CD4-positive, CD25-positive, alpha-beta regulatory T cell (primary cell): ENCODE measurements around the gene ARHGEF19. TPM values are rescaled to one million over a fixed set of nuclear protein-coding genes. Genes with fewer than 3 reads are reported as not detected.
"Not testable (repeated sequence)": the region's sequence is repeated elsewhere in the genome, so short reads cannot be mapped to it uniquely, and the experiment has no call there.

Experiments used
- ATAC-seq, 2 donors: fragments of 150-1000 bp; cut with Tn5 transposase; one replicate each; pipeline ENCODE4 v1.10.0; 2021; ENCODE audit warnings: low read depth in 2 of 2, moderate number of reproducible peaks in 2 of 2, moderate library complexity in 1 of 2
- DNase-seq, 3 donors: peaks; one replicate each; pipeline versions ENCODE4 v3.0.0 to v3.0.0-alpha.2; 2012 to 2022; ENCODE audit warnings: mixed read lengths in 1 of 3
- H3K27ac ChIP-seq: one replicate; pipeline ENCODE4 v1.7.0; 2013; ENCODE audit warnings: mild to moderate bottlenecking, low read length; ENCODE audit not compliant: insufficient read depth, poor library complexity, severe bottlenecking
- H3K27me3 ChIP-seq: one replicate; pipeline ENCODE4 v1.7.0; 2013; ENCODE audit warnings: low read length; ENCODE audit not compliant: control insufficient read depth, insufficient read depth
- H3K36me3 ChIP-seq: one replicate; pipeline ENCODE4 v1.7.0; 2013; ENCODE audit warnings: mild to moderate bottlenecking, low read length, moderate library complexity; ENCODE audit not compliant: control insufficient read depth, insufficient read depth
- H3K4me1 ChIP-seq: 2 replicates; pipeline ENCODE4 v1.7.0; 2013; ENCODE audit warnings: mild to moderate bottlenecking, low read length; ENCODE audit not compliant: insufficient read depth, control insufficient read depth, poor library complexity, severe bottlenecking
- H3K4me3 ChIP-seq: one replicate; pipeline ENCODE4 v1.7.0; 2013; ENCODE audit warnings: low read depth, mild to moderate bottlenecking, low read length, moderate library complexity
- H3K9me3 ChIP-seq, 2 experiments: 1 replicate in 1 of 2; 2 replicates in 1 of 2; pipeline ENCODE4 v1.7.0; 2013; ENCODE audit warnings: low read length in 2 of 2, mild to moderate bottlenecking in 1 of 2, moderate library complexity in 1 of 2; ENCODE audit not compliant: control insufficient read depth in 2 of 2
- H3K27ac Mint-ChIP-seq, 3 donors: one replicate each; pipeline ENCODE4 v1.8.0; 2020 to 2022; ENCODE audit warnings: mild to moderate bottlenecking in 3 of 3, mixed read lengths in 3 of 3, moderate library complexity in 2 of 3
- H3K27me3 Mint-ChIP-seq: one replicate; pipeline ENCODE4 v1.8.0; 2022; ENCODE audit warnings: mild to moderate bottlenecking, mixed read lengths
- H3K36me3 Mint-ChIP-seq: one replicate; pipeline ENCODE4 v1.8.0; 2020; ENCODE audit warnings: mixed read lengths
- H3K4me1 Mint-ChIP-seq, 4 donors: one replicate each; pipeline ENCODE4 v1.8.0; 2020 to 2022; ENCODE audit warnings: mixed read lengths in 4 of 4, mild to moderate bottlenecking in 1 of 4
- H3K4me3 Mint-ChIP-seq, 4 donors: one replicate each; pipeline ENCODE4 v1.8.0; 2020 to 2022; ENCODE audit warnings: mild to moderate bottlenecking in 4 of 4, mixed read lengths in 4 of 4, moderate library complexity in 3 of 4
- H3K9me3 Mint-ChIP-seq, 7 donors: one replicate each; pipeline ENCODE4 v1.8.0; 2020 to 2022; ENCODE audit warnings: mixed read lengths in 7 of 7, mild to moderate bottlenecking in 3 of 7, moderate library complexity in 2 of 7
- polyA plus RNA-seq, 4 donors: library from polyadenylated mRNA; unstranded; fragments of 300-500 nt; fragmentation: Illumina TruSeq; gene quantifications; one replicate each; pipeline ENCODE4 v1.2.3, GENCODE V29; 2021
- total RNA-seq: library from RNA; stranded (reverse); gene quantifications from one replicate; pipeline ENCODE4 v1.2.3, GENCODE V29; 2022

Gene ARHGEF19
- total and polyA plus RNA-seq, 5 donors from 2014 or later = 5.6 to 10.4 (median 8.2) TPM

DNA sequence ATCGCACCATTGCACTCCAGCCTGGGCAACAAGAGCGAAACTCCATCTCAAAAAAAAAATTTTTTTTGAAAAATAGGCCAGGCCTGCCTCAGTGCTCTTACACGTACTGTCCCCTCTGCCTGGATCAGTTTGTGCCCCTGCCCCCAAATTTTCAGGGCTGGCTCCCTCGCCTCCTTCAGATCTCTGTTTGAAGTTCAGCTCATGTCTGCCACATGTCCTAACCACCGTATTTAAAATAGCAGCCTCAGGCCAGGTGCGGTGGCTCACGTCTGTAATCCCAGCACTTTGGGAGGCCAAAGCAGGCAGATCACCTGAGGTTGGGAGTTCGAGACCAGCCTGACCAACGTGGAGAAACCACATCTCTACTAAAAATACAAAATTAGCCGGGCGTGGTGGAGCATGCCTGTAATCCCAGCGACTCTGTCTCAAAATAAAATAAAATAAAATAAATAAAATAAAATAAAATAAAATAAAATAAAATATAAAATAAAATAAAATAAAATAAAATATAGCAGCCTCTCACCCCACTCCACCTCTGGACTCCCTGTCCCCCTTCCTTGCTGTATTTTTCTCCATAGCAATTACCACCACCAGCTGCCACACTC is 48.7 kb downstream of the ARHGEF19 start:
- H3K4me3 ChIP-seq, H3K27me3 Mint-ChIP-seq, H3K36me3 Mint-ChIP-seq, ATAC-seq, H3K9me3 ChIP-seq, H3K27me3 ChIP-seq, H3K27ac ChIP-seq, DNase-seq, H3K36me3 ChIP-seq, H3K9me3 Mint-ChIP-seq: not testable (repeated sequence)
- peaks cover 4 to 74% (median 42%) of the 10 kb centered on the region in 4 donors for H3K4me1 Mint-ChIP-seq
- H3K4me1 ChIP-seq = peaks cover 34% of the 10 kb centered on the region
- H3K4me3 Mint-ChIP-seq = peak overlapping the region; percentile 11 to 71 (median 66)
- H3K27ac Mint-ChIP-seq = peak overlapping the region in 1 of 3 donors; percentile 82

DNA sequence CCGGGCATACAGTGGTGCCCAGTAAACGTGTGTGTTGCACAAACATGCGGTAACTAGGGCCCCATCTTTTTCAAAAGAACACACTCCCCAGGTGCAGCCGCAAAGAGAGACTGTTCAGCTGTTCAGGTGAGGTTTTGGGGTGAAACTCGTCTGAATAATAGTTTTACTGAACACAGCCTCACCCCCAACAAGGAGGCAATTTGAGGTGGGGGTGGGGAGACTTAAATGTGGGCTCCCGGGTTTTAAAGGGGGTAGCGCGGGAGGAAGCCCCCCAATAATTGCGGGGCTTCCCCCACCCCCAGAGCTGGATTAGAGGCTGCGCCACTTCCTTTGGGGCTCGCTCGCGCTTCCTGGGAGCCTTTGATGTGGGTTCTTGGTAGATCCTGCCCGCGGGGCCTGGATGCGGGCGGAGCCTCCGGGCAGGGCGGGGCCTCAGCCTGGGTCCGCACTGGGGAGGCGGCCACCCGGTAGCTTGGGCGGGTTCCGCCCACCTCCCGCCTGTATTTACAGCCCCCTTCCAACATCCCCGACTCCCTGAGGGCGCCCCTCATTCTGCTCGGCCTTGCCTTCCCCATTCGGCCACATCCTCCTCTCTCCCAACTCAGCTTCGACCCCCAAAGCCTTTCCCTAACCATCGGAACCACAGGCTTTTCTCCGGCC is 50.2 kb downstream of the ARHGEF19 start:
- Mint-ChIP-seq H3K4me1 (peaks cover 5 to 80% (median 47%) of the 10 kb centered on the region in 4 donors), H3K36me3 (no peaks in the 10 kb centered on the region), H3K27me3 (peaks cover 4% of the 10 kb centered on the region), H3K9me3 (no peaks in the 10 kb centered on the region), H3K4me3 (peak overlapping the region; percentile 32 to 90 (median 79)), H3K27ac (peak overlapping the region; percentile 85 to 95 (median 92))
- Histone ChIP-seq H3K4me1 (peaks cover 32% of the 10 kb centered on the region), H3K27me3 (no peaks in the 10 kb centered on the region), H3K27ac (peak overlapping the region; percentile 65), H3K4me3 (peak overlapping the region; percentile 52), H3K36me3 (no peaks in the 10 kb centered on the region), H3K9me3 (no peaks in the 10 kb centered on the region)
- peak; percentile 60 to 79 (median 61) for DNase-seq
- peak; percentile 52 to 60 for ATAC-seq

GRCh38 chr1:16161717-16162116 is 50.7 kb downstream of the ARHGEF19 start:
- H3K4me1 Mint-ChIP-seq = peaks cover 5 to 86% (median 51%) of the 10 kb centered on the region in 4 donors
- H3K27me3 Mint-ChIP-seq = peaks cover 4% of the 10 kb centered on the region
- Histone ChIP-seq H3K36me3 (no peaks in the 10 kb centered on the region), H3K9me3 (no peaks in the 10 kb centered on the region), H3K4me1 (peaks cover 36% of the 10 kb centered on the region), H3K27ac (peak overlapping the region; percentile 65), H3K4me3 (no peak overlapping the region), H3K27me3 (no peaks in the 10 kb centered on the region)
- H3K9me3 Mint-ChIP-seq = no peaks in the 10 kb centered on the region
- ATAC-seq (no peak), DNase-seq (no peak)
- H3K36me3 Mint-ChIP-seq = no peaks in the 10 kb centered on the region
- peak overlapping the region; percentile 85 to 95 (median 92) for H3K27ac Mint-ChIP-seq
- H3K4me3 Mint-ChIP-seq = peak overlapping the region; percentile 32 to 90 (median 79)

GRCh38 chr1:16158993-16159831 is 53.2 kb downstream of the ARHGEF19 start:
- ATAC-seq = no peak
- Histone ChIP-seq H3K36me3 (no peaks in the 10 kb centered on the region), H3K27me3 (no peaks in the 10 kb centered on the region), H3K27ac (no peak overlapping the region), H3K9me3 (no peaks in the 10 kb centered on the region), H3K4me3 (no peak overlapping the region), H3K4me1 (peaks cover 60% of the 10 kb centered on the region)
- peaks cover 5 to 82% (median 36%) of the 10 kb centered on the region in 4 donors for H3K4me1 Mint-ChIP-seq
- peaks cover 10% of the 10 kb centered on the region for H3K27me3 Mint-ChIP-seq
- no peaks in the 10 kb centered on the region for H3K9me3 Mint-ChIP-seq
- no peaks in the 10 kb centered on the region for H3K36me3 Mint-ChIP-seq
- peak overlapping the region in 1 of 4 donors; percentile 40 for H3K4me3 Mint-ChIP-seq
- H3K27ac Mint-ChIP-seq = peak overlapping the region; percentile 38 to 72 (median 42)
- no peak for DNase-seq

GRCh38 chr1:16158025-16158424 is 54.4 kb downstream of the ARHGEF19 start:
- Histone ChIP-seq H3K4me1 (peaks cover 62% of the 10 kb centered on the region), H3K27me3 (peaks cover 1% of the 10 kb centered on the region), H3K36me3 (no peaks in the 10 kb centered on the region), H3K9me3 (no peaks in the 10 kb centered on the region), H3K4me3 (no peak overlapping the region), H3K27ac (no peak overlapping the region)
- Mint-ChIP-seq H3K4me3 (peak overlapping the region in 3 of 4 donors; percentile 18 to 70 (median 44)), H3K27ac (peak overlapping the region in 2 of 3 donors; percentile 42 to 62), H3K36me3 (no peaks in the 10 kb centered on the region), H3K4me1 (peaks cover 5 to 75% (median 29%) of the 10 kb centered on the region in 4 donors), H3K27me3 (peaks cover 12% of the 10 kb centered on the region), H3K9me3 (no peaks in the 10 kb centered on the region)
- peak in 2 of 3 donors; percentile 59 to 80 for DNase-seq
- ATAC-seq = peak; percentile 71 to 76

GRCh38 chr1:16156848-16157495 is 55.5 kb downstream of the ARHGEF19 start:
- Histone ChIP-seq H3K9me3 (no peaks in the 10 kb centered on the region), H3K36me3 (no peaks in the 10 kb centered on the region), H3K4me3 (no peak overlapping the region), H3K27me3 (peaks cover 3% of the 10 kb centered on the region), H3K27ac (no peak overlapping the region), H3K4me1 (peaks cover 51% of the 10 kb centered on the region)
- no peaks in the 10 kb centered on the region for H3K36me3 Mint-ChIP-seq
- H3K27me3 Mint-ChIP-seq = peaks cover 15% of the 10 kb centered on the region
- H3K4me3 Mint-ChIP-seq = peak overlapping the region; percentile 2 to 91 (median 60)
- peaks cover 5 to 66% (median 25%) of the 10 kb centered on the region in 4 donors for H3K4me1 Mint-ChIP-seq
- ATAC-seq = no peak
- no peaks in the 10 kb centered on the region for H3K9me3 Mint-ChIP-seq
- DNase-seq = no peak
- peak overlapping the region in 2 of 3 donors; percentile 42 to 72 for H3K27ac Mint-ChIP-seq
